ENCODE data around the gene NIM1K.

- TF ChIP-seq CTCF (IDR thresholded peaks at IDR 0.05; ENCODE audit: insufficient read depth, low read length) (no peak), GABPA (IDR thresholded peaks at IDR 0.05; ENCODE audit: low read depth) (no peak), REST (IDR thresholded peaks at IDR 0.05; ENCODE audit: insufficient replicate concordance, low read depth) (no peak)
Measured at GRCh38 chr5:43281840-43282658, 90.0 kb downstream of the NIM1K start.

Data from HL-60 (cell line).